ENCODE measurements around the gene SLC9A8. TPM values are rescaled to one million over a fixed set of nuclear protein-coding genes. Genes with fewer than 3 reads are reported as not detected.

Gene SLC9A8
- total and polyA plus RNA-seq, 8 donors = 7.5 to 16.7 (median 8.8) TPM

GRCh38 chr20:49823152-49823847, 10.7 kb downstream of the SLC9A8 start:
- ATAC-seq (peak; percentile 24), DNase-seq (no peak)
- intact Hi-C loops (cut with DNase I) = no loop called here
- peak overlapping the region in 1 of 2 donors; percentile 43 for H3K27ac ChIP-seq
- H3K4me1 ChIP-seq = peaks cover 0 to 58% of the 10 kb centered on the region in 2 donors
- H3K4me3 ChIP-seq = no peak overlapping the region
- peaks cover 0 to 66% of the 10 kb centered on the region in 2 donors for H3K36me3 ChIP-seq
- TF ChIP-seq, protein P1, sequence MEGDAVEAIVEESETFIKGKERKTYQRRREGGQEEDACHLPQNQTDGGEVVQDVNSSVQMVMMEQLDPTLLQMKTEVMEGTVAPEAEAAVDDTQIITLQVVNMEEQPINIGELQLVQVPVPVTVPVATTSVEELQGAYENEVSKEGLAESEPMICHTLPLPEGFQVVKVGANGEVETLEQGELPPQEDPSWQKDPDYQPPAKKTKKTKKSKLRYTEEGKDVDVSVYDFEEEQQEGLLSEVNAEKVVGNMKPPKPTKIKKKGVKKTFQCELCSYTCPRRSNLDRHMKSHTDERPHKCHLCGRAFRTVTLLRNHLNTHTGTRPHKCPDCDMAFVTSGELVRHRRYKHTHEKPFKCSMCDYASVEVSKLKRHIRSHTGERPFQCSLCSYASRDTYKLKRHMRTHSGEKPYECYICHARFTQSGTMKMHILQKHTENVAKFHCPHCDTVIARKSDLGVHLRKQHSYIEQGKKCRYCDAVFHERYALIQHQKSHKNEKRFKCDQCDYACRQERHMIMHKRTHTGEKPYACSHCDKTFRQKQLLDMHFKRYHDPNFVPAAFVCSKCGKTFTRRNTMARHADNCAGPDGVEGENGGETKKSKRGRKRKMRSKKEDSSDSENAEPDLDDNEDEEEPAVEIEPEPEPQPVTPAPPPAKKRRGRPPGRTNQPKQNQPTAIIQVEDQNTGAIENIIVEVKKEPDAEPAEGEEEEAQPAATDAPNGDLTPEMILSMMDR (IDR thresholded peaks at IDR 0.05) = no peak
- H3K9me3 ChIP-seq = no peaks in the 10 kb centered on the region
- H3K27me3 ChIP-seq = no peaks in the 10 kb centered on the region

DNA sequence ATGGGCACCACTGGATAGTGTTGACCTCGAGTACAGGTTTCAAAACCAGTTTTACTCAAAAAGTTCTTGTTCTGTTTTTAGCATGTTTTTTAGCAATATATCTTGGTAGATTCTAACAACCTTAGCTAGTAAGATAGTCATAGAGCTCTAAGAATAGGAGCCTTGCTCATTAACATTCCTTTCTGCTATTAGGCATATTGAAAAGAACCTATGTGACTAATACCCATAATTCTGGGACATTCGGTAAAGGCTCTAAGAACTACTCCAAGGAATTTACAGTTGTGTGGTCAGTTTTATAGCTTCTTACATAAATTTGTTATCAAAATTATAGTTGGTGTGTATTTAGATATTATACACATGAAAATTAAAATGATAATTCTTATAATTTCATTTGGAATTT, 11.6 kb downstream of the SLC9A8 start:
- Histone ChIP-seq H3K9me3 (no peaks in the 10 kb centered on the region), H3K4me3 (no peak overlapping the region), H3K27ac (peak overlapping the region in 1 of 2 donors; percentile 43), H3K36me3 (peaks cover 0 to 69% of the 10 kb centered on the region in 2 donors), H3K4me1 (peaks cover 0 to 49% of the 10 kb centered on the region in 2 donors), H3K27me3 (no peaks in the 10 kb centered on the region)
- no peak for ATAC-seq
- TF ChIP-seq, protein P1 (IDR thresholded peaks at IDR 0.05) = no peak
- intact Hi-C loops (cut with DNase I) = no loop called here
- no peak for DNase-seq

DNA sequence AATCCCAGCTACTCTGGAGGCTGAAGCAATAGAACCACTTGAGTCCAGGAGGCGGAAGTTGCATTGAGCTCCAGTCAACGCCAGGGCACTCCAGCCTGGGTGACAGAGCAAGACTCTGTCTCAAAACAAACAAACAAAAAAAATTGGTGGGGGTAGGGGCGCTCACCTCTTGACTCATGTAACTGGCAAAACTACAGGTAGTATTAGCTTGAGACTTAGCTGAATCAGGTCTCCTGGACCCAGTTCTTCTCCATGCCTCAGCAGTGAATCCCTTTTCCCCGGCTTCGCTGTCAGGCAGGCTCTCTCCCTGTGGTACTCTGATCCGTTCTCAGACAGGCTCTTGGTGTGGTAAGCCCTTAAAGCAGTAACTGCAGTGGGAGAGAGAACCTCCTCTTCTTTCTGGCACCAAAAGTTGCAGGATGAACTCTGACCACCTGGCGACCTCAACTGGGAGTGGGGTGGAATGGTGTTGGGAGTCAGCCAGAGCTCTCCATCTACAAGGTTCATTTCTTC, 12.9 kb downstream of the SLC9A8 start:
- DNase-seq (peak in 2 of 4 donors; percentile 35 to 68), ATAC-seq (peak; percentile 89)
- intact Hi-C loops (cut with DNase I) = no loop called here
- Histone ChIP-seq H3K4me3 (no peak overlapping the region), H3K4me1 (peaks cover 0 to 45% of the 10 kb centered on the region in 2 donors), H3K9me3 (no peaks in the 10 kb centered on the region), H3K27ac (peak overlapping the region; percentile 39 to 51), H3K27me3 (no peaks in the 10 kb centered on the region), H3K36me3 (peaks cover 0 to 67% of the 10 kb centered on the region in 2 donors)
- TF ChIP-seq, protein P1 (IDR thresholded peaks at IDR 0.05) = peak in 1 of 2 donors; percentile 18

- Histone ChIP-seq H3K4me3 (no peak overlapping the region), H3K27ac (peak overlapping the region in 1 of 2 donors; percentile 82), H3K9me3 (no peaks in the 10 kb centered on the region), H3K36me3 (peaks cover 0 to 54% of the 10 kb centered on the region in 2 donors), H3K27me3 (no peaks in the 10 kb centered on the region), H3K4me1 (peaks cover 0 to 26% of the 10 kb centered on the region in 2 donors)
- no peak for DNase-seq
- TF ChIP-seq, protein P1 (IDR thresholded peaks at IDR 0.05) = no peak
- intact Hi-C loops (cut with DNase I) = no loop called here
- no peak for ATAC-seq
Measured at GRCh38 chr20:49831022-49831769, 18.6 kb downstream of the SLC9A8 start.
